Measurements from ENCODE around the gene EDDM13.
"Not testable (repeated sequence)": the region's sequence is repeated elsewhere in the genome, so short reads cannot be mapped to it uniquely, and the experiment has no call there.

Gene EDDM13

GRCh38 chr19:56299688-56300087 lies 27.1 kb downstream of the EDDM13 start:
- no peak for TF ChIP-seq POLR2A (IDR thresholded peaks at IDR 0.05; ENCODE audit: low read depth, low read length)
- TF ChIP-seq TAF1 (IDR thresholded peaks at IDR 0.05; ENCODE audit: borderline replicate concordance, low read depth, low read length) = no peak
- TF ChIP-seq POLR2AphosphoS5 (IDR thresholded peaks at IDR 0.05; ENCODE audit: low read depth, low read length) = no peak
- DNase-seq (ENCODE audit: insufficient read length) = no peak
- no peak for FAIRE-seq

GRCh38 chr19:56301155-56301554 lies 28.6 kb downstream of the EDDM13 start:
- TF ChIP-seq TAF1 (IDR thresholded peaks at IDR 0.05; ENCODE audit: borderline replicate concordance, low read depth, low read length) = no peak
- TF ChIP-seq POLR2AphosphoS5 (IDR thresholded peaks at IDR 0.05; ENCODE audit: low read depth, low read length) = no peak
- TF ChIP-seq POLR2A (IDR thresholded peaks at IDR 0.05; ENCODE audit: low read depth, low read length) = no peak
- FAIRE-seq = no peak
- DNase-seq (ENCODE audit: insufficient read length) = no peak

- no peak for FAIRE-seq
- TF ChIP-seq TAF1 (IDR thresholded peaks at IDR 0.05; ENCODE audit: borderline replicate concordance, low read depth, low read length) (no peak), POLR2AphosphoS5 (IDR thresholded peaks at IDR 0.05; ENCODE audit: low read depth, low read length) (no peak), POLR2A (IDR thresholded peaks at IDR 0.05; ENCODE audit: low read depth, low read length) (no peak)
Measured at GRCh38 chr19:56301886-56302620, 29.5 kb downstream of the EDDM13 start.

DNA sequence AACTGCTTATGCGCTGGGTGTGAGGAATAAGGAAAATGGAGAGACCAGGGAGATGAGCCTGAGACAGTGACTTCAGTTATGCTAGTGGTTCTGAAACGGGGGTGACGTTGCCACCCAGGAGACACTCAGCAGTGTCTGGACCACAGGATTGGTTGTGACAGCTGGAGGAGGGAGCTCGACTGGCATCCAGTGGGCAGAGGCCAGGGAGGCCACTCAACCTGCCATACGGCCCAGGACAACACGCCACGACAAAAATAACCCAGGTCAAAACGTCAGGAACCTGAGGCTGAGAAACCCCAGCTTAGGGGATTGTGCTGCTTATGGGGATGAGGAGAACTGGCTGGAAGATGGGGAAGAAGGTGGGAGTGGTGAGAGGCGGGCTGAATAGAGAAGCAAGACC lies 31.7 kb downstream of the EDDM13 start:
- TF ChIP-seq POLR2AphosphoS5 (IDR thresholded peaks at IDR 0.05; ENCODE audit: low read depth, low read length) = no peak
- no peak for TF ChIP-seq POLR2A (IDR thresholded peaks at IDR 0.05; ENCODE audit: low read depth, low read length)
- no peak for DNase-seq (ENCODE audit: insufficient read length)
- no peak for FAIRE-seq

More at GRCh38 chr19:56301886-56302620, 29.5 kb downstream of the EDDM13 start:
- no peak for DNase-seq (ENCODE audit: insufficient read length)

DNA sequence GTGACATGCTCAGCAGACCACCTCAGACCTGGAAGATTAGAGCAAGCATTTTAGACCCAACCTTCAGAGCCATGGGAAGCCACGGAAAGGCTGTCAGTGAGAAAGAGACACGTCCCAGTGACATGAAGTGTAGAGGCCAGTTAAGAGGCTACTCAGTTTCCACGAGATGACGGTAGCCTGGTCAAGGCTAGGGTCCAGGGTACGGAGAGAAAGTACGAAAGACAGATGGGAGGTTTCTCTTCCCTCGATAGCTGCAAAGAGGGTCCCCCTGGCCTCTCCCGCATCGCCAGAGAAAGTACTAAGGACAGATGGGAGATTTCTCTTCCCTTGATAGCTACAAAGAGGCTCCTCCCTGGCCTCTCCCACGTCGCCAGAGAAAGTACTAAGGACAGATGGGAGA lies 33.5 kb downstream of the EDDM13 start:
- TF ChIP-seq TAF1 (IDR thresholded peaks at IDR 0.05; ENCODE audit: borderline replicate concordance, low read depth, low read length) (no peak), POLR2AphosphoS5 (IDR thresholded peaks at IDR 0.05; ENCODE audit: low read depth, low read length) (no peak), POLR2A (IDR thresholded peaks at IDR 0.05; ENCODE audit: low read depth, low read length) (no peak)
- no peak for DNase-seq (ENCODE audit: insufficient read length)
- no peak for FAIRE-seq

DNA sequence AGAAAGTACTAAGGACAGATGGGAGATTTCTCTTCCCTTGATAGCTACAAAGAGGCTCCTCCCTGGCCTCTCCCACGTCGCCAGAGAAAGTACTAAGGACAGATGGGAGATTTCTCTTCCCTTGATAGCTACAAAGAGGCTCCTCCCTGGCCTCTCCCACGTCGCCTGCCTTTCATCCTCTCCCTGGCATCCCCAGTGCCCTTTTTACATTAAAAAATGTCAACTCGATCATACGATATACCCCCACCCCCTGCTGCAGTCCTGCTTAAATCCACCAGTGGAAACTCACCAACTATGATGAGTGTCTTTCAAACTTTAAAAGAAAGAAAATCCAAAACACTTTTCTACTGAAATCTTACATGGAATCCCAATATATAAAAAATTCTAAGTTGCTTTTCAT lies 34.5 kb downstream of the EDDM13 start:
- not testable (repeated sequence) for FAIRE-seq; DNase-seq (ENCODE audit: insufficient read length)

DNA sequence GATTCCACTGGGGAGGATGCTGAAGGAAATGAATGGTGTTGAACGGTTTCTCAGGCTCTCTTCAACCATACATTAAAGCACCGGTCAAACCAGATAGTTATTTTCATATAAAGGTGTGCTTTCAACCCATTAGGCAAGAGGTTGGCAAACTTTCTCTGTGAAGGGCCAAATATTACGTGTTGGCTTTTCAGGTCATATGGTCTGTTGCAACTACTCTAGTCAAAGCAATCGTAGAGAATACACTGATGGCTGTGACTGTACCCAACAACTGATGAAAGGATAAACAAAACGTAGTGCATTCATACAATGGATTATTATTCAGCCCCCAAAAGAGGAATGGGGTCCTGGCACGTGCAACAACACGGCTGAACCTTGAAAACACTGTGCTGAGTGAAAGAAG lies 36.2 kb downstream of the EDDM13 start:
- TF ChIP-seq POLR2A (IDR thresholded peaks at IDR 0.05; ENCODE audit: low read depth, low read length) (no peak), POLR2AphosphoS5 (IDR thresholded peaks at IDR 0.05; ENCODE audit: low read depth, low read length) (no peak), TAF1 (IDR thresholded peaks at IDR 0.05; ENCODE audit: borderline replicate concordance, low read depth, low read length) (no peak)
- FAIRE-seq = no peak
- no peak for DNase-seq (ENCODE audit: insufficient read length)

- TF ChIP-seq POLR2A (IDR thresholded peaks at IDR 0.05; ENCODE audit: low read depth, low read length) (no peak), POLR2AphosphoS5 (IDR thresholded peaks at IDR 0.05; ENCODE audit: low read depth, low read length) (no peak), TAF1 (IDR thresholded peaks at IDR 0.05; ENCODE audit: borderline replicate concordance, low read depth, low read length) (no peak)
- no peak for FAIRE-seq
- DNase-seq (ENCODE audit: insufficient read length) = peak; percentile 44
Measured at GRCh38 chr19:56309511-56310185, 37.1 kb downstream of the EDDM13 start.

GRCh38 chr19:56310462-56310861 lies 37.9 kb downstream of the EDDM13 start:
- FAIRE-seq = no peak
- no peak for TF ChIP-seq TAF1 (IDR thresholded peaks at IDR 0.05; ENCODE audit: borderline replicate concordance, low read depth, low read length)
- TF ChIP-seq POLR2AphosphoS5 (IDR thresholded peaks at IDR 0.05; ENCODE audit: low read depth, low read length) = no peak
- TF ChIP-seq POLR2A (IDR thresholded peaks at IDR 0.05; ENCODE audit: low read depth, low read length) = no peak
- DNase-seq (ENCODE audit: insufficient read length) = no peak

GRCh38 chr19:56312342-56312741 lies 39.8 kb downstream of the EDDM13 start:
- FAIRE-seq = no peak

DNA sequence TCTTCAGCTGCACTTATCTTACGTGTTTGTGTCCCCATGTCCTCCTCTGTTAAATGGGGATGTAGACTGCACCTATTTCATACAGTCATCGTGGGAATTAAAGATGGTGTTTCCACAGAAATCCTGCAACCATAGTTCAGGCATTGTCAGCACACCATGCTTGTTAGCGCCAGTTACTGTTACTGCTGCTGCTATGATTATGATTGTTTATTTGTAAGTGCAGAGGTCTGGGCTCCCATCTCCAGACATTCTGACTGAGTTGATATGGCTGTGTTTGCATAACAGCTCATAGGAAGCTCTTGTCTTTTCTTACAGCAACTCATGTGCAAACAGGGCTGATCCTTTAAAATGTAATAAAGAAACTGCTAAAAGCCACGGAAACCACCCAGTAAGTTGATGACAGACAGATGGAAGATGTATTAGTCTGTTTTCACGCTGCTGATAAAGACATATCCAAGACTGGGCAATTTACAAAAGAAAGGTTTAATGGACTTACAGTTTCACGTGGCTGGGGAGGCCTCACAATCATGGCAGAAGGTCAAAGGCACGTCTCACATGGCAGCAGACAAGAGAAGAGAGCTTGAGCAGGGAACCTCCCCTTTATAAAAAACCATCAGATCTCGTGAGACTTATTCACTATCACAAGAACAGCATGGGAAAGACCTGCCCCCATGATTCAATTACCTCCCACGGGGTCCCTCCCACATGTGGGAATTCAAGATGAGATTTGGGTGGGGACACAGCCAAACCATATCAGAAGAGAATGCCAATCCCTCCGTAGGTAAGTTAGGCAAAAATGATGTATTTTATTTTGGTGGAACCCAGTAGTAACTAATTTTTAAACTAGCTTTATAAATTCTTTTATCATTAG lies 40.5 kb downstream of the EDDM13 start:
- no peak for FAIRE-seq
- no peak for DNase-seq (ENCODE audit: insufficient read length)
- no peak for TF ChIP-seq POLR2A (IDR thresholded peaks at IDR 0.05; ENCODE audit: low read depth, low read length)
- no peak for TF ChIP-seq TAF1 (IDR thresholded peaks at IDR 0.05; ENCODE audit: borderline replicate concordance, low read depth, low read length)
- TF ChIP-seq POLR2AphosphoS5 (IDR thresholded peaks at IDR 0.05; ENCODE audit: low read depth, low read length) = no peak

More at GRCh38 chr19:56312342-56312741, 39.8 kb downstream of the EDDM13 start:
- TF ChIP-seq POLR2AphosphoS5 (IDR thresholded peaks at IDR 0.05; ENCODE audit: low read depth, low read length) = no peak
- no peak for DNase-seq (ENCODE audit: insufficient read length)

- TF ChIP-seq POLR2A (IDR thresholded peaks at IDR 0.05; ENCODE audit: low read depth, low read length) (no peak), POLR2AphosphoS5 (IDR thresholded peaks at IDR 0.05; ENCODE audit: low read depth, low read length) (no peak), TAF1 (IDR thresholded peaks at IDR 0.05; ENCODE audit: borderline replicate concordance, low read depth, low read length) (0 out of 2 replicates have a peak, but pooled peaks have one; percentile 16)
- no peak for DNase-seq (ENCODE audit: insufficient read length)
- no peak for FAIRE-seq
Measured at GRCh38 chr19:56314018-56314380, 41.5 kb downstream of the EDDM13 start.

Data from GM12892 (cell line).